Measurements from ENCODE around the gene GFM1. TPM values are rescaled to one million over a fixed set of nuclear protein-coding genes. Genes with fewer than 3 reads are reported as not detected.
"Not testable (repeated sequence)": the region's sequence is repeated elsewhere in the genome, so short reads cannot be mapped to it uniquely, and the experiment has no call there.

The GFM1 gene
- total RNA-seq, 1 donor from 2014 or later: 32.5 TPM

DNA sequence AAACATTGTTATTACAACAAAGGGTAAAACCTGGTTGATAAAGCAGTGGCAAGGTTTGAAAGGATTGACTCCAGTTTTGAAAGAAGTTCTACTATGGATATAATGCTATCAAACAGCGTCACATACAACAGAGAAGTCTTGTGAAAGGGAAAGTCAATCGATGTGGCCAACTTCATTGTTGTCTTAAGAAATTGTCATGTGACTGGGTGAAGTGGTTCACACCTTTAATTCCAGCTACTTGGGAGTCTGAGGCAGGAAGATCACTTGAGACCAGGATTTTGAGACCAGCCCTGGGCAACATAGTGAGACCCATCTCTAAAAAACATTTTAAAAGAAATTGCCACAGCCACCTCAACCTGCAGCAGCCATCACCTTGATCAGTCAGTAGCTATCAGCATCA is 34.4 kb downstream of the GFM1 start:
- ATAC-seq: no peak

DNA sequence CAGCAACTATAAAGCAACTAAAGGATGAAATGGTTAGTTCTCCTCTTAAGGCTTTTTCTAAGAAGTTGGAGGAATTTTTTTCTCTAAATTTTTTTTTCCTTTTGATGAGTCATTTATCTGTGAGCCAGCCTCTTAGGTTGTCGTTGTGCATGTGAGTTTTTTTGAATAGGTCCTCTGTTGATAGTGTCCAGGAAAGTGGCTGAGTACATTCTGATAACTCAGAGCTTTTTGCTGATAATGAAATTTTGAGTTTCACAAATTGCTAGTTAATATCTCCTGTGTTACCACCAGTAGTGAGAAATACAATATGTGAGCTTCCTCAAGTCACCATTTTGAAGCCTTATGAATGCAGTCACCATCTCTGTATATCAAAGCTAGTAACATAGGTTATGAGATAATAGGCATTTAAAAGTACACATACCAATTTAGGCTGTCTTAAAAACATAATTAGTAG is 35.2 kb downstream of the GFM1 start:
- ATAC-seq: no peak

DNA sequence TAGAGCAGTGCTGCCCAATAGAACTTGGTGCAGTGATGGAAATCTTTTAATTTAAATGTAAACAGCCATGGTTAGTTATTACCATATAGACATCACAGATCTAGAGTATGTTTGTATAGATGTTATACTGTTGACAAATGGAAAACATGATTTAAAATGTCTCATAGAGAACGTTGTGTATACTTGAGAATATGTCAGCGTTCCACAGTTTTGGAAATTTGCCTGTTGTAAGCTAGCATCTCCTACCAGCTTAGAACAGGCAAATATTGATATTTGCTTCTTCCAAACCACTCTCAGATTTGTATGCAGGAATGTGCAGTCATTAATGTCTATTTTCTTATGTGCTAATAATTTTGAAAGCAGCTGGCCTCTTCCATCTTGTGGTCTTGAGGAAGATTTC is 36.5 kb downstream of the GFM1 start:
- ATAC-seq: no peak

DNA sequence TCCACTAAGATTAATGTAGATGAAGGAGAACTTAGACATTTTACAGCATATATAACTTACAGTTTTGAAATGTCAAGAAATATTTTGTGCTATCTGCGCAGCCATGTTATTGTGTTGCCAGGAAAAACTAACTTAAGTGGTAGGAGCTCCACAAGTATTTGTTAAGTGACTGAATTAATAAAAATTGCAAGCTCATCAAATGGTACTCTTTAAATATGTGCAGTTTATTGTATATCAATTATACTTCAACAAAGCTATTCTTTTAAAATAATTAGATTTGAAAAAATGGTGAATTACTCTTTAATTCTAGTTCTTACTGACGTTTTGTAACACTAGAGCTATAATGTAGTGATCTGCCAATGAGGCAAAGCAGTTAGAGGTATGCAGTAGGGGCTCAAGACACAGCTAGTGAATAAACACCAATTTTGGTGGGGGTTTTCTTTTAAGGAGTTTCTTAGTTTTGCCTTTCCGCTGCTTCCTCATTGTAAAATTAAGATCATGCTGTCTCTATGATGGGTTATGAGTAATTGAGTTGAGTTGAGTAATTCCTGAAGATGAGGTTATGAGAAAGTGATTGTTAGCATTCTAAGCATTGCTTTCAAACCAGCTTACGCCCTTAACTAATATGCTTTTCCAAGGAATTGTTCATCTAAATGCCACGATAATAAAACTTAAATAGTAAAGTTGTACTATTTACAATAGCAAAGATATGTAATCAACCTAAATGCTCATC is 39.1 kb downstream of the GFM1 start:
- no peak for ATAC-seq

DNA sequence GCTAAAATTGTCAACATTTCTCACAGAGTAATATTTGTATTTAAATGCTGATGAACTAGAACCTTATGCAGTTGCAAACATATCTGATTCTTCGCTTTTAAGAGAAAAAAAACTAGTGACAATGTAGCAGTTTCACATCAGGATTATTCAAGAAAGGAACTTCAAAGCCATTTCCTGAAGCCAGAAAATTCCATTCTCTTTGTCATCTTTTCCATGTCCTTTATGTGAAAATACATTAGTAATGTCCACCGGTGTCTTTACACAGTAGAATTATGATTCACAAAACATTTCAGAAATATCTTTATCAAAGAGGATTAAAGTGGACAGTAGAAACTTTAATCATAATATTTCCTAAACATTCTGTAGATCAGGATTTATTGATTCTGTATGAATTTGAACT is 40.8 kb downstream of the GFM1 start:
- ATAC-seq: no peak

DNA sequence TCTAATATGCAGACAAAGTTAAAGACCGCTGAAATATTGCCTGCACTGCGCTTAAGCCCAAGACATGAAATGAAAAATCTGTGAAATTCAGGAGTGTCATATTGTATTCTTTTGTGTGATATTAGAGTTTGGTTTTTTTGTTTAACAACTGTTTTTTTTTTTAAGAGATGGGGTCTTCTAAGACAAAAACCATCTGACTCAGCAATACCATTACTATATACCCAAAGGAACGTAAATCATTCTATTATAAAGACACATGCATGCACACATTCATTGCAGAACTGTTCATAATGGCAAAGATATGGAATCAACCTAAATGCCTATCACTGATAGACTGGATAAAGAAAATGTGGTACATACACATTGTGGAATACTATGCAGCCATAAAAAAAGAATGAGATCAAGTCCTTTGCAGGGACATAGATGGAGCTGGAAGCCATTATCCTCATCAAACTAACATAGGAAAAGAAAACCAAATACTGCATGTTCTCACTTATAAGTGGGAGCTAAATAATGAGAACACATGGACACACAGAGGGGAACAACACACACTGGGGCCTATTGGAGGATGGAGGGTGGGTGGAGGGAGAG is 49.6 kb downstream of the GFM1 start:
- ATAC-seq: not testable (repeated sequence)

DNA sequence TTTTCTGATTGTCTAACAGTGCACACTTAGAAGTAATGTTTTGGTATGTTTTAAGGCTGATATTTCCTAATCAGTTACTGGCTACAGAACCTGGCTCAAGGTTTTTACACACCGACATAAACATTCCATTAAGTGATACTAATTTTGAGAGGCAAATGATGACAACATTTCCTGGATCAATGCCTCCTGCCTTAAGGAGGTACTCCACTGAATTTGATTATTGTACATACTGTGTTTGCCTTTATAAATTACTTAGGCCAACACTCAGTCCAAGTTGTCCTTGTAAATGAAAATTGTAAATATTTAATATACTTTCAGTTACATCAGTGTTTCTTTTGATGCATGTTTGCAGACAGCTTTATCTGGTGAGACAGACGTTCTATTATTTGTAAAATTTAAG is 52.3 kb downstream of the GFM1 start:
- no peak for ATAC-seq

DNA sequence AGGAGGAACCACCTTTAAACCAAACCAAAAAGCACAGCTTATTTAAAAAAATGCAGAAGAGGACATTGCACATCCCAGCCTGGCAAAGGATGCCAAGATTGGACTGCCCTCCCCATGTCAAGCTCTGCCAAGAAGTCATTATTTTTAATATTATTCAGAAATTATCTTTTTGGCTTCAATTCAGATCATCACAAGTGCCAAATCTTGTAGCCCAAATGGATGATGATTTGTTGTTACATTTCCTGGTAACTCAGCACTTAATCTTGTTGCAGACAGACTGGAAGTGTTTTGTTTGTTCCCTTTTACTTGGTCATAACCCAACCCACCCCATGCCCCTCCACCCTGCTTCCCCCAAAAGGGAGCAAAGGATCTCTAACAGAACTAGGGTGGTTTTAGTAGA is 56.2 kb downstream of the GFM1 start:
- no peak for ATAC-seq

DNA sequence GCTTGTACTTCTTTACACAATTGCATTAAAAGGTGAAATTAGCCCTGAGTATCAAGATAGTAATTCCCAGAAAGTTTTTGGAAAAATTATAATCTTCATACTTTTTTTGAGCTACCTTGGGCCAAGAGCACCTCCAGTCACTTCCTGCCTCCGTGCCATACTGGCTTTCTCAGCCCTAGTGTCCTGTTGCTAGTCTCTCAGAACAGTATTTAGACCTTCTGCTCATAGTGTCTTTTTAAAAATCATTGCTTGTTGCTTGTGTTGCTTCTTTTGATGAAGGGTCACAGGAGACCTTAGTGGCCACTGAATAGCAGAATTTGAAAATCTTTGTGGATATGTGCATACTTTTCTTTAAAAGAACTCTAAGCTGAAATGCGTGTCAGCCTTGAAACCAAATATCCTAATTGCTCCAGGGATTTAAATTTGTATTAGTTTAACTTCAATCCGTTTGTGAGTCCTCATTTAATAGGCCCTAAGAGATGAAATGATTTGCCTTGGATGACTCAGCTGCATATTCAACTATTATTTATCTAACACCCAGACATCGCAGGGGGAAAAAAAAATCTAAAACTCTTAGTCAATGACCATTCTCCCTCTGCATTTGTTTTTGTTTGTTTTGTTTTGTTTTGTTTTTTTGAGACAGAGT is 57.2 kb downstream of the GFM1 start:
- no peak for ATAC-seq

DNA sequence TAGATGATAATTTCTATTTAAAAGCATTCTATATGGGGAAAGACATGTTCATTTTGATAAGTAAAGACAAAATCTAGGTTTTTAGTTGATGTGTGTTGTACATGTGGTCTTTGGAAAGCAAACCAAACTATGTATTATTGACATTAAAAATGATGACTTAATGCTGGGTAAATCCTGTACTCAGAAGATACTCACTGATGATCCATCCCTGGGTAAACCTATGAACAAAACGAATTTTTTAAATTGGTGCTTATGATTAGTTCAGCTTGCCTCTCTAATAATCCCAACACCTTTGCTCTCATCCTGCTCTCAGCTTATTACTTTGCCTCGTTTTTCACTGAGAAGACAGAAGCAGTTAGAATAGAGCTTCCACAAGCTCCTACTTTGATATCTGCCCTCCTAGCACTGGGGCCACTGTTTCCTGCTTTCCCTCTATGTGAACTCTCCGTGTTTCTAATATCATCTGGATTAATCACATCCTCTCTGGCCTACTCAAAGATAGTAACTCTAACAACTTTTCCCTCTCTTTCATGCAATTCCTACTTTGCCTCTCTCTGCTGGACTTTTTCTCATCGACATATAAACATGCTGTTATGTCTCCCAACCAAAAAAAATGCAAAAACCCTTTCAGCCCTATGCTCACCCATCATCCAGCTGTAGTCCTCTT is 58.6 kb downstream of the GFM1 start:
- ATAC-seq: no peak

DNA sequence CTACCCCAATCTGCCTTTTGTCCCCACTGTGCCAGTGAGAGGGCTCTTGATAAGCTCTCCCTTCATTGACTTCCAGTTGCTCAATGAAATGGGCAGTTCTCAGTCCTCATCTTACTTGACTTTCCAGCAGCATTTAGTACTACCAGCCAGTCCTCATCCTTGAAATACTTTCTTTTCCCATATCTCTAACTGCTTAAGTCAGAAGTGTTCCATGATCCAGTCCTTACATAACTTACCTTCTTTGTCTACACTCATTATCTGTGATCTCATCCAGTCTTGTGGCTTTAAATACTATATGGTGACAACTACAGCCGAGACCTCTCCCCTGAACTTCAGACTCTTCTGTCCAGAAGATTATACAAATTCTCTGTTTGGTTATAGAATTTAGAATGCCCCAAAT is 59.2 kb downstream of the GFM1 start:
- ATAC-seq: no peak

DNA sequence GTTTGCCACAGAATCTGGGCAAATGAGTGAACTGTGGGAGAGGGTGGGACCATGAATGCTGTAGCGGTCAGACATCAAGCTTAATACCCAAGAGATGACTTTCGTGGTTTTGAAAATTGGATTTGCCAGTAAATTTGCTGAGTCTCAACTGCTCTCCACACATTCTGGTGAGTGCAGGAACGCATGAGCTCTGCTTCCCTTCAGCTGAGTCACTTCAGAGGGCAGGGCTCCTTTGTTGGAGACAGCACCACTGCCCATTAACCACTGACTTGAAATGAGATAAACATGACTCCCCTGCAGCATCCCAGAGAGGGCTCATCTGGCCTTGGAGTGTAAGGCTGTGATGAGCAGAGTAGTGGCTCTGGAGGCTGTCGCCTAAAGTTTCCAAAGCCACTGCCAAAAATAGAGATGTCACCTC is 65.3 kb downstream of the GFM1 start:
- peak; percentile 58 for ATAC-seq

DNA sequence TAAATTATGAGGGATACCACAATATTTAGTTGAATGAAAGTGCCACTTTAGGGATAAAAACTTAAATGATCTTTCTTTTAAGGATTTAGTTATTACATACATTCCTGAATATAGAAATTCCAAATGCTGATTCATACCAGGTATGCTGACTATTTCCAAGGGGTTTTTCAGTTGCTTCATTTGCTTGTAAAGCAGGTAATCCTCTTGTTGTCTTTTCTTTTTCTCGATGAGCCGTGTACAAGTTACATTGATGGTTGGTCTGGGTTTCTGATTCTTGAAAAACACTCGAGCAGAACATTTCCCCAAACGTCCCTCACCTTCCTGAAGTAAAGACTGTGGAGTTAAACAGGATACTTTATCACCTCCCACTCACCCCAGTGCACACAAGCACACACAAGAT is 66.3 kb downstream of the GFM1 start:
- ATAC-seq: no peak

DNA sequence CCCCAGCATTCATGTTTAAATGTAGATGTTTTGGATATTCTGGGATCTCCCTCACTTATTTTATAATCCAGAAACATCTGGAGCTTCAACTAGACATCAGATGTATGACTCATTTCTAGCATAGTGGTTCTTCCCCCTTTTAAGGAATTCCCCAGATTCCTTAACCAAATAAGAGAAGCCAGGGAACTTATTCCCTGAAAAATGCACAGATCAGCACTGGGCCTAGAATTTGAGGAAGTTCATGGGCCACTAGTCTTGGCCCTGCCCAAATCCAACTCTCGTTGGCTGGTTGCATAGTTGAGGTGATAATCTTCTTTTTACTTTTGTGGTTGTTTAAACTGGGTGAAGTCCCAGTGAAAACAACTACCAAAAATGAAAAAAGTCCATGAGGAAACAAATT is 67.6 kb downstream of the GFM1 start:
- no peak for ATAC-seq

DNA sequence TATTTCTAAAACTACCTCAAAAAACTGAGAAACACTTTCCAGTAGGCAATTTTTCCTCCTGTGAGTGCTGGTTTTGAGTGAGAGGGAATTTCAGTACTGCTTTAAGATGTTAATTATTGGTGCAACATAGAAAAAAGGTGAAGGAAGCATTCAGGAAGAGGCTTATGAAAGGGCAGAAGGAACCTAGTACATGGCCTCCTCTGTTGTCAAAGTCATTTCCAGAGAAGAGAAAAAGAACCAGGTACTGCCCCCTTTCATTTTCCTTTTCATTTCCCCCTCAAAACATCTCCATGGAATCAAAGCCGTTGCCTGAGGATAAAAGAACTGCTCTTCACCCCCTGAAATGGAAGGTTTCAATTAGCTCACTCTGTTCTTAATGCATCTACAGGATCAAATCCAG is 68.1 kb downstream of the GFM1 start:
- ATAC-seq: no peak

DNA sequence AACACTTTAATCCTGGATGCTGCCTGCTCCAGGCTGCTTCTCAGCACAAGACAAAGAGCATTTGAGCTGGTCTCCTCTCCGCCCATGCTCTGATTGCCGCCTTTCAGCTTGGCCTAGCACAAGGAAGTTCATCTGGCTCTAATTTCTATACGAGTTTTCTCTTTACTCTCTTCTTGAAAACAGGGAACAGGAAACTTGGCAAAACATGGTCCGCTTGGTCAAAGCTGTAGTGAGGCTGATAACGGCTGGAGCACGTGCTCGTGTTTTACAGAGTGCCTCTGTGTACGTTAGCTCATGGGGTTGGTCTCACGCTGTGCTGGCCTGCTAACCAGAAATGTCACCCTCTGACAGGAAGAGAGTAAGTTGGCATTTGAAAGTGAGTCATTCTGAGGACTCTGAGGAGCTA is 68.8 kb downstream of the GFM1 start:
- peak; percentile 53 for ATAC-seq

DNA sequence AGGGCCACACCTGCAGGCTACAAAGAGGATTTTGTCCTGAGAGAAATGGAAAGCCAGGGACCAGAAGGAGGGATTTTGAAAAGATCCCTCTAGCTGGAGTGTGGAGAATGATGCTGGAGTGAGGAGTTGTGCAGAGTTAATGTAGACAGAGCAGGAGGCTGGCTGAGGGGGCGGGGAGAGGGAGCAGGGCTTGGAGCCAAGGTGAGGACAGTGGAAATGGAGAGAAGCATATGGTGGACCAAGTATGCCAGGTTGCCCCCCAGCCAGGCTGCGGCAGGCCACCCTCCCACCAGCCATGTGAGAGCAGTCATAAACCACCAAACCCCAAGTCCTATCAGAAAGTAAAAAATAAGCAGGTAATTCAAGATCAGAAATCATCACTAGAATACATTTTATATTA is 73.2 kb downstream of the GFM1 start:
- no peak for ATAC-seq

DNA sequence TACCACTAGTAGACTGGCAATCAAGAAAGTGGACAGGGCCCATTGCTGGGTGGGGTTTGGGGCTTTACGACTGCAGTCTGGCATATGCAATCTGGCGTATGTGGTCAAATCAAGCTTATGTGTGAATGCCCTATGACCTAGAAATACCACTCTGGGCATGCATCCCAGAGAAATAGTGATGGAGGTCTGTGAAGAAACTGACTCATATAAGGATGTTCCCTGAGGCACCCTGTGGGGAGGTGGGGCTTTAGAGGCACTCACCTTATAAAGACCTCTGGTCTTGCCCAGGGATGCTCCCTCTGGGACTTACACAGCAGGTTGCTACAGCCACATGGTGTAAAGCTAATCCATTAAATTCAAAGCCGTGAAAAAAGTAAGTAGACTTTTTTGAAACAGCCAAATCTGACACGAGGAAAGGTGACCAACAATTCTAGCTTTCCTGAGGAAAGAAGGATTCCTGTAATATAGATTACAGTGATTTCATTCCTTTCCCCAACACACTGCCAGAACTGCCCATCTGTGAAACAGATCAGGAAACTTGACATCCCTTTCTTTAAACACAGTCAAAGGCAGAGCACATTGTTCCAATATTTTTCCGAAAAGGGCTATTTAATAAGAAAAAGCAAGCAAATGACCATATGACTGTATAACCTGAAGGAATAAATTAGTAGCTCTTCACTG is 74.3 kb downstream of the GFM1 start:
- peak; percentile 36 for ATAC-seq

DNA sequence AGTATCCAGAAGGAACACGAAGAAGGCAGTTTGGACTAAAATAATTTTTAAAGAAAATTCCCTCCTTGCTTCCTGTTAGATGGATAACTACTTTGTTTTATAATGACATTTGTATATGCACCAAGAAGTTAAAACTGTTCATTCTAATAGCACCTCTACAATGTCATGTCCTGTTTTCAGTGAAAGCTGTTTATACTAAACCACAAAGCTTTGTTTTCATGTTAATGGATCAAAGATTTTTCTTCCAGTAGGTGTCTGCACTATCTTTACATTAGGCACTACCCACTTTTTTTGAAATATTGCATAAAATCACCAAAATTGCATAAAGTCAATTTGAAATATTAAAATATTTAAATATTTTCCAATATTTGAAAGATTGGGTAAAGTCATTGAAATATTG is 77.8 kb downstream of the GFM1 start:
- no peak for ATAC-seq

DNA sequence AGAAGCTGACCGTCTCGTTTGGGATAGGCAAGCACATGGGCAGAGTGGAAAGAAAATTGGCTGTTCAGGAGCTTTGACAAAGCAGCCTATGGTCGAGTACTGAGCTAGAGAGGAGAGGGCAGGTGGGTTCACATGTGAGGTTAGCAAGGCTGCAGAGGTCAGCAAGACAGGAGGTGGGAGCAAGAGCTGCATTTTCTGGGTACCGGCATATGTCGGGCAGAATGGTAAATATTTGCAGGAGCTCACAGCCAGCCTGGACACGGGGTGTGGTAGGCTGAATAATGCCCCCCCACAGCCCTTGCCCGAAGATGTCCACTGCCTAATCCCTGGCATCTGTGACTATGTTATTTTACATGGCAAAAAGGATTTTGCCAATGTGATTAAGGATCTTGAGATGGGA is 79.7 kb downstream of the GFM1 start:
- ATAC-seq: no peak

DNA sequence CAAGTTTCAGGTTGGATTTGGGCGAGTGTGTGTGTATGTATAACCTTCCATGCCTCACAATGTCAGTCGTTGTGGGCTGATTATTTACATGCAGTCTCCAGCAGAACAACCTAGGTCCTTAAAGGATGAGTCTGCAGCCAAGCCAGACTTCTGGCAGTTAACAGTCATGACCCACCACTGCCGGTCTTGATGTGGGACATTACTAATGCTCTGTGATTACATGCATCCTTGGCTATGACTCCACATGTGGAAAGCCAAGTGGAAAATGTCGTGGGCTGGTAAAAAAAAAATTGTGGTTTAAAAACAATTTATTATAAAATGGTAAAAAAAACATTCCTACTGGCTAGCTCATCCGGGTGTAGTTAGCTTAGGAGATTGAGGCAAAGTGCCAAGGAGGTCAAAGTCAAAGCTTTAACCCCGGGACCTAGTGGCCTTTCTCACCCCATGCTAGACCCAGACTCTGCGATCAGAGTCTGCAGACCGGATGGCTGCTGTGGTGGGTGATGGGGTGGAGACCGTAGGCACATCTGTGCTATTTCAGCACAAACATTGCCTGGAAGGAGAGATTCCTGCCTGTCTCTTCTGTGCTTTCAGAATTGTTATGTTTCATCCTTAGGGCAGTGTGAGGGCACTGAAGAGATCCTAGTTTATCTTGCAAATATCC is 81.2 kb downstream of the GFM1 start:
- ATAC-seq: peak; percentile 49
